ENCODE data around the gene PILRA.
A peak's percentile ranks its signal among the peaks of the same experiment; 100 is the strongest.

DNA sequence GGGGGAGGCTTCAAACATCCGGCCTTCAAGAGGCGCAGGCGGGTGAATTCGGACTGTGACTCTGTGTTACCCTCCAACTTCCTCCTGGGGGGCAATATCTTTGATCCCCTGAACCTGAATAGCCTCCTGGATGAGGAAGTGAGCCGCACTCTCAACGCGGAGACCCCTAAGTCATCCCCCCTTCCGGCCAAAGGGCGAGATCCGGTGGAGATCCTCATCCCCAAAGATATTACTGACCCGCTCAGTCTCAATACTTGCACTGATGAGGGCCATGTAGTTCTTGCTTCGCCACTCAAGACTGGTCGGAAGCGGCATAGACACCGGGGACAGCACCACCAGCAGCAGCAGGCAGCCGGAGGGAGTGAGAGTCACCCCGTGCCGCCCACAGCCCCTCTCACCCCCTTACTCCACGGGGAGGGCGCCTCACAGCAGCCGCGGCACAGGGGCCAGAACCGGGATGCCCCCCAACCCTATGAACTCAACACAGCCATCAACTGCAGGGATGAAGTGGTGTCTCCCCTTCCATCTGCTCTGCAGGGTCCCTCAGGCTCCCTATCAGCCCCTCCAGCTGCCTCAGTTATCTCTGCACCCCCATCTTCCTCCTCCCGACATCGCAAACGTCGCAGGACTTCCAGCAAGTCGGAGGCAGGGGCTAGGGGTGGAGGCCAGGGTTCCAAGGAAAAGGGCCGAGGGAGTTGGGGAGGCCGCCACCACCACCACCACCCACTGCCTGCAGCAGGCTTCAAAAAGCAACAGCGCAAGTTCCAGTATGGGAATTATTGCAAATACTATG lies 57.4 kb downstream of the PILRA start:
- TF ChIP-seq USF1 (IDR thresholded peaks at IDR 0.05; ENCODE audit: borderline replicate concordance, extremely low read length, insufficient read depth, low read depth, low read length) = no peak
- no peak for TF ChIP-seq EP300 (IDR thresholded peaks at IDR 0.05; ENCODE audit: borderline replicate concordance in 1 of 2, control insufficient read depth in 1 of 2, low read depth in 2 of 2, low read length in 2 of 2)
- TF ChIP-seq, protein P1, sequence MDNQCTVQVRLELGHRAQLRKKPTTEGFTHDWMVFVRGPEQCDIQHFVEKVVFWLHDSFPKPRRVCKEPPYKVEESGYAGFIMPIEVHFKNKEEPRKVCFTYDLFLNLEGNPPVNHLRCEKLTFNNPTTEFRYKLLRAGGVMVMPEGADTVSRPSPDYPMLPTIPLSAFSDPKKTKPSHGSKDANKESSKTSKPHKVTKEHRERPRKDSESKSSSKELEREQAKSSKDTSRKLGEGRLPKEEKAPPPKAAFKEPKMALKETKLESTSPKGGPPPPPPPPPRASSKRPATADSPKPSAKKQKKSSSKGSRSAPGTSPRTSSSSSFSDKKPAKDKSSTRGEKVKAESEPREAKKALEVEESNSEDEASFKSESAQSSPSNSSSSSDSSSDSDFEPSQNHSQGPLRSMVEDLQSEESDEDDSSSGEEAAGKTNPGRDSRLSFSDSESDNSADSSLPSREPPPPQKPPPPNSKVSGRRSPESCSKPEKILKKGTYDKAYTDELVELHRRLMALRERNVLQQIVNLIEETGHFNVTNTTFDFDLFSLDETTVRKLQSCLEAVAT (IDR thresholded peaks at IDR 0.05) = no peak
- peak; percentile 56; the same call in 1 of the 2 replicates for TF ChIP-seq SPI1 (IDR thresholded peaks at IDR 0.05; ENCODE audit: borderline replicate concordance, insufficient read depth, low read depth, low read length)
- no peak for TF ChIP-seq SP1 (IDR thresholded peaks at IDR 0.05; ENCODE audit: low read depth, low read length)
- TF ChIP-seq NFIC (IDR thresholded peaks at IDR 0.05; ENCODE audit: low read depth, low read length) = no peak
- TF ChIP-seq TAF1 (IDR thresholded peaks at IDR 0.05; ENCODE audit: borderline replicate concordance, low read depth, low read length) = 0 out of 2 replicates have a peak, but pooled peaks have one; percentile 3
- no peak for TF ChIP-seq YY1 (IDR thresholded peaks at IDR 0.05; ENCODE audit: low read depth, low read length)
- no peak for TF ChIP-seq ZBED1 (IDR thresholded peaks at IDR 0.05; ENCODE audit: borderline replicate concordance)
- no peak for TF ChIP-seq ATF3 (IDR thresholded peaks at IDR 0.05; ENCODE audit: borderline replicate concordance, extremely low read depth, low read depth, low read length)
